ENCODE data around the gene FOXA2. TPM values are rescaled to one million over a fixed set of nuclear protein-coding genes. Genes with fewer than 3 reads are reported as not detected.

Gene FOXA2
- total and polyA plus RNA-seq, 2 of the 13 experiments (the other 11 are each of a cell fraction or from before 2014, with no cell fraction given), result 8.8 to 12.2 TPM

DNA sequence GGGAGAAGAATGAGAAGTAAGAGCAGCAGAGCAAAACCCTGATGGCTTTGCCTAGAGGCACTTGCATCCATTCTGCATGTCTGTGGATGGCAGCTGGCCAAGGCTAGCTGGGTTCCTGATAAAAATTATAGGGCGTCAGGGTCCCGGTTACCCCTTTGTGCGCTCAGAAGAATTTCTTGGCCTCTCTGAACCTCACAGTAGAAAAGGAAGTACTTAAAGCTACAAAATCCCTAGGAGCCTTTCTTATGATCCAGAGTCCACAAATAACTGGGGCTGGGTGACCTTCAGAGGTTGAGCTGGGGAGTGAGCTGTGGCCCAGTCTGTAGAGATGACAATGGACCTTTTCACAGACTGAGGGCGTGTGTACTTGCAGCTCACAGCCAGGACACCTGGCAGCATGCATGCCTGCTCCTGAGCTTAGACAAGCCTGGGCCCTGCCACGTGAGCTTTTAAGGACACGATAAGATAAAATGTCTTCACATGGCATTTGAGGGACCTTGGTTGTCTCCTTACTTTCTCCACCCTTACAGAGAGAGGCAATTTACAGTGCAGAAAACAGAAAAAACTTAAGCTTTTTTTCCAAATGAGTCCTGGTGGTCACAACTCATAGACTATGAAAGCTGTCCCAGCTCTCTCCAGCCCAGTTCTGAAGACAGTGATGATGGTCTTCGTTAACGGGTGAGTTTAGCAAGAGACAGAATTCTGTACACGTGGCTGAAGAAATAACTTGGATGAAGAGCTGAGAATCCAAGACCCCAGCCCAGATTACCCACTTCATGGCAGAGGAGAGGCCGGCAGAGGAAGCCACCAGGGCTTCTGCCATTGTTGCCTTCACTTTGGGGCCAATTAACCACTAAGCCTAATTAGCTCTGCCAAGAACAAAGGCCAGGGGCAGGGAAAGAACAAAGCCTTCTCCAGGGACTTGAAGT is 50.3 kb downstream of the FOXA2 start (continued):
- peak; percentile 97 for TF ChIP-seq ZSCAN29 (CRISPR knock-in tag; conservative IDR thresholded peaks at IDR 0.05)
- TF ChIP-seq ZBTB8A (CRISPR knock-in tag; IDR thresholded peaks at IDR 0.05; ENCODE audit: borderline replicate concordance, low read depth), result peak; percentile 97
- TF ChIP-seq, protein P1, sequence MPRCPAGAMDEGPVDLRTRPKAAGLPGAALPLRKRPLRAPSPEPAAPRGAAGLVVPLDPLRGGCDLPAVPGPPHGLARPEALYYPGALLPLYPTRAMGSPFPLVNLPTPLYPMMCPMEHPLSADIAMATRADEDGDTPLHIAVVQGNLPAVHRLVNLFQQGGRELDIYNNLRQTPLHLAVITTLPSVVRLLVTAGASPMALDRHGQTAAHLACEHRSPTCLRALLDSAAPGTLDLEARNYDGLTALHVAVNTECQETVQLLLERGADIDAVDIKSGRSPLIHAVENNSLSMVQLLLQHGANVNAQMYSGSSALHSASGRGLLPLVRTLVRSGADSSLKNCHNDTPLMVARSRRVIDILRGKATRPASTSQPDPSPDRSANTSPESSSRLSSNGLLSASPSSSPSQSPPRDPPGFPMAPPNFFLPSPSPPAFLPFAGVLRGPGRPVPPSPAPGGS (CRISPR knock-in tag; IDR thresholded peaks at IDR 0.05), result peak; percentile 100
- TF ChIP-seq FOXA3 (CRISPR knock-in tag; IDR thresholded peaks at IDR 0.05), result peak; percentile 93
- TF ChIP-seq RBM22 (optimal IDR thresholded peaks at IDR 0.05; ENCODE audit: low read length), result peak; percentile 44
- peak; percentile 94 for TF ChIP-seq SOX13 (IDR thresholded peaks at IDR 0.05)
- peak in 1 of 2 experiments; percentile 96; a peak in 2 of 4 replicates for TF ChIP-seq SOX13 (CRISPR knock-in tag; conservative IDR thresholded peaks at IDR 0.05 in 1 of 2, IDR thresholded peaks at IDR 0.05 in 1 of 2)
- TF ChIP-seq ZNF607 (CRISPR knock-in tag; IDR thresholded peaks at IDR 0.05; ENCODE audit: borderline replicate concordance), result peak; percentile 100
- TF ChIP-seq SALL2 (CRISPR knock-in tag; IDR thresholded peaks at IDR 0.05), result peak; percentile 94; the same call in 1 of the 2 replicates
- TF ChIP-seq, protein P2, sequence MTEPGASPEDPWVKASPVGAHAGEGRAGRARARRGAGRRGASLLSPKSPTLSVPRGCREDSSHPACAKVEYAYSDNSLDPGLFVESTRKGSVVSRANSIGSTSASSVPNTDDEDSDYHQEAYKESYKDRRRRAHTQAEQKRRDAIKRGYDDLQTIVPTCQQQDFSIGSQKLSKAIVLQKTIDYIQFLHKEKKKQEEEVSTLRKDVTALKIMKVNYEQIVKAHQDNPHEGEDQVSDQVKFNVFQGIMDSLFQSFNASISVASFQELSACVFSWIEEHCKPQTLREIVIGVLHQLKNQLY (CRISPR knock-in tag; IDR thresholded peaks at IDR 0.05), result peak; percentile 98
- no peak for TF ChIP-seq SRF (IDR thresholded peaks at IDR 0.05; ENCODE audit: low read depth, low read length)
- no peak for TF ChIP-seq IKZF1 (IDR thresholded peaks at IDR 0.05)
- no peak for TF ChIP-seq MLLT10 (CRISPR knock-in tag; IDR thresholded peaks at IDR 0.05)
- no peak for TF ChIP-seq FOXK2 (IDR thresholded peaks at IDR 0.05)
- TF ChIP-seq EED (CRISPR knock-in tag; IDR thresholded peaks at IDR 0.05), result peak; percentile 16; the same call in 1 of the 2 replicates
- peak; percentile 99 for TF ChIP-seq GATAD2A (CRISPR knock-in tag; IDR thresholded peaks at IDR 0.05)
- TF ChIP-seq ZNF24 (IDR thresholded peaks at IDR 0.05), result no peak
- TF ChIP-seq KDM5B (CRISPR knock-in tag; IDR thresholded peaks at IDR 0.05; ENCODE audit: borderline replicate concordance), result peak; percentile 99
- TF ChIP-seq, protein P3, sequence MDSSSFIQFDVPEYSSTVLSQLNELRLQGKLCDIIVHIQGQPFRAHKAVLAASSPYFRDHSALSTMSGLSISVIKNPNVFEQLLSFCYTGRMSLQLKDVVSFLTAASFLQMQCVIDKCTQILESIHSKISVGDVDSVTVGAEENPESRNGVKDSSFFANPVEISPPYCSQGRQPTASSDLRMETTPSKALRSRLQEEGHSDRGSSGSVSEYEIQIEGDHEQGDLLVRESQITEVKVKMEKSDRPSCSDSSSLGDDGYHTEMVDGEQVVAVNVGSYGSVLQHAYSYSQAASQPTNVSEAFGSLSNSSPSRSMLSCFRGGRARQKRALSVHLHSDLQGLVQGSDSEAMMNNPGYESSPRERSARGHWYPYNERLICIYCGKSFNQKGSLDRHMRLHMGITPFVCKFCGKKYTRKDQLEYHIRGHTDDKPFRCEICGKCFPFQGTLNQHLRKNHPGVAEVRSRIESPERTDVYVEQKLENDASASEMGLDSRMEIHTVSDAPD (CRISPR knock-in tag; IDR thresholded peaks at IDR 0.05), result peak; percentile 92
- no peak for TF ChIP-seq ZEB1 (IDR thresholded peaks at IDR 0.05; ENCODE audit: insufficient replicate concordance, low read depth)
- TF ChIP-seq, protein P4, sequence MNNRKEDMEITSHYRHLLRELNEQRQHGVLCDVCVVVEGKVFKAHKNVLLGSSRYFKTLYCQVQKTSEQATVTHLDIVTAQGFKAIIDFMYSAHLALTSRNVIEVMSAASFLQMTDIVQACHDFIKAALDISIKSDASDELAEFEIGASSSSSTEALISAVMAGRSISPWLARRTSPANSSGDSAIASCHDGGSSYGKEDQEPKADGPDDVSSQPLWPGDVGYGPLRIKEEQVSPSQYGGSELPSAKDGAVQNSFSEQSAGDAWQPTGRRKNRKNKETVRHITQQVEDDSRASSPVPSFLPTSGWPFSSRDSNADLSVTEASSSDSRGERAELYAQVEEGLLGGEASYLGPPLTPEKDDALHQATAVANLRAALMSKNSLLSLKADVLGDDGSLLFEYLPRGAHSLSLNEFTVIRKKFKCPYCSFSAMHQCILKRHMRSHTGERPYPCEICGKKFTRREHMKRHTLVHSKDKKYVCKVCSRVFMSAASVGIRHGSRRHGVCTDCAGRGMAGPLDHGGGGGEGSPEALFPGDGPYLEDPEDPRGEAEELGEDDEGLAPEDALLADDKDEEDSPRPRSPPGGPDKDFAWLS (CRISPR knock-in tag; IDR thresholded peaks at IDR 0.05; ENCODE audit: borderline replicate concordance), result peak; percentile 94; the same call in 1 of the 2 replicates
- TF ChIP-seq, protein P5, sequence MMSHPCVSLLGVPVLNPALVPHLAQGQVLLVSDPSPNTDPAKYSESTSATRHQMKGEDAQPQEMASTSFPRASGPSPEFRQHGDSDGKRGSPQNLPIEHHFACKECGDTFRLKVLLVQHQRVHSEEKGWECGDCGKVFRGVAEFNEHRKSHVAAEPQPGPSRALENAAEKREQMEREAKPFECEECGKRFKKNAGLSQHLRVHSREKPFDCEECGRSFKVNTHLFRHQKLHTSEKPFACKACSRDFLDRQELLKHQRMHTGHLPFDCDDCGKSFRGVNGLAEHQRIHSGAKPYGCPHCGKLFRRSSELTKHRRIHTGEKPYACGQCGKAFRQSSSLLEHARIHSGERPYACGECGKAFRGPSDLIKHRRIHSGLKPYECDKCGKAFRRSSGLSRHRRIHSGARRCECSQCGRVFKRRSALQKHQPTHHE (CRISPR knock-in tag; IDR thresholded peaks at IDR 0.05; ENCODE audit: borderline replicate concordance), result peak; percentile 98
